ENCODE measurements around the gene CNPY4. TPM values are rescaled to one million over a fixed set of nuclear protein-coding genes. Genes with fewer than 3 reads are reported as not detected.

The CNPY4 gene
- total RNA-seq, 1 experiment from 2014 or later, result 21.7 TPM

DNA sequence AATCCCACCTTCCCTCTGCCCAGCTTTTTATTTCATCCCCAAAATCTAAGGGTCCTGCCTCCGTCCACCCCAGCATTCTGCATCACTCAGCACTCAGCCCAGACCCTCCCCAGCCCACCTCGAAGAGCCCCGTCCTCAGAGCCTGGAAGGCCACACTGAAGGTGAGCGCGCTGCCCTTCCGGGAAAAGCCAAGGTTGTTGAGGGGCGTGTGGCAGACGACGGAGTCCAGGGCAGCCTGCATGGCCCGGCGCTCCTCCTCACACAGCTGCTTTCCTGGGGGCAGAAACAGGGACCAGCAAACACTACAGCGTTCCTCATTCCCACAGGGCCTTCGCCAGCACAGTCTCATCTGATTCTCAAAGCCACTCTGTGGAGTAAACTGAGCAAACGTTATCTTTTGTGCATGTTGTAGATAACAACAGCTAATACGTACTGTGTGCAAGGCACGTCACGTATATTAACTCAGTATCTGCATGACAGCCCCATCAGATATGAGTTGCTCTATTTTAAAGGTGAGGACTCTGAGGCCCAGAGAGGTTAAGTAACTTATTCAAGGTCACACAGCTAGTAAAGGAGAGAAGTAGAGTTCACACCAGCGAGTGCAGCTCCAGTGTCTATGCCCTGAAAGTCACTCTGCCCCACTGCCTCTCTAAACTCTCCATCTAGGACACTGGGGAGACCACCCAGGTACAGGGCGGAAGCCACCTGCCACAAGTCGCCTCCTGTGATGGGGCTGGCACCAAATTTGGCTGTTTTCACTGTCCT lies 36.3 kb downstream of the CNPY4 start:
- in situ Hi-C loops (cut with HindIII; ENCODE audit: low pct_unique_long_range_greater_than_20kb, low sequenced_read_pairs), result no loop called here
- DNase-seq (ENCODE audit: low read depth, low spot score), result no peak

DNA sequence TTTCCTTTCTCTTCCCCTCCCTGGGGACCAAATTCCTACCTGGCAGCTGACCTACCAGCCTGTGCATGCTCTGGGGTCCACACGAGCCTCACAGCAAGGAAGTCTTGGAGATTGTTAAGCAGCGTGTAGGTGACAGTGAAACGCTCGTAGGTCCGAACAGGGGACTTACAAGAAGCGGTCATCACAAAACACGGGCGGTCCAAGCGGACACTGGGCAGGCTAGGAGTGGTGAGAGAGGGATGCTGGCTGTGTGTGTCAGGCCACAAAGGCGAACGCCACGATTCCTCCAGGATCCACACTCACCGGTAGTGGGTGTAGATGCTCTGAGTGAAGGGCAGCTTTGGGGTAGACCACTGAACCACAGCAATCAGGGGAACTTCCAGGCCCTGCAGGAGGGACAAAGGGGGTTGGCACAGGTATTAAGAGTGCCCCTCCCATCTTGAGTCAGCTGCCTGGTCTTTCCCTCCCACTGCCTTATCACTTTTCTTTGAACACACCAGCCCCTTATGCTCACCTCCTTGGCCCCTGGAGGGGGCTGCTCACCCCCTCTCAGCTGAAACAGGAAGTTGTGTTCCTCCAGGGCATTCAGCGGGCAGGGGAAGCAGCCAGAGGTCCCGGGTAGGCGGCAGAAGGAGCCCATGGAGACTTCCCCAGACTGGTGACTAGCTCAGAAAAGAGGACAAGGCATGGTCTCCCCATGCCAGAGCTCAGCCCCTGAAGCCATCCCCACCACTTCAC lies 37.1 kb downstream of the CNPY4 start:
- in situ Hi-C loops (cut with HindIII; ENCODE audit: low pct_unique_long_range_greater_than_20kb, low sequenced_read_pairs), result no loop called here
- no peak for DNase-seq (ENCODE audit: low read depth, low spot score)

DNA sequence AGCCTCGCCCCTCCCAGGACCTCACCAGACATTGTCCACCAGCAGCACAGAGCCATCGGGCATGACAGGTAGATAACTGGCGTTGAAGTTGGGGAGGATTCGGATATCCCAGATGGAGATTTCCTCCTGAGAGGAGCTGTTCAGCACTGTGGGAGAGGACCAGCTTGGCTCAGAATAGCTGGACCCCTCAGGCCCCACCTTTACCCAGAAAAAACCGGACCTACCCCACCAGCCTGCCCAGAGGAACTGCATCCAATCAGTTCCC lies 37.6 kb downstream of the CNPY4 start:
- in situ Hi-C loops (cut with HindIII; ENCODE audit: low pct_unique_long_range_greater_than_20kb, low sequenced_read_pairs), result no loop called here
- DNase-seq (ENCODE audit: low read depth, low spot score), result no peak

DNA sequence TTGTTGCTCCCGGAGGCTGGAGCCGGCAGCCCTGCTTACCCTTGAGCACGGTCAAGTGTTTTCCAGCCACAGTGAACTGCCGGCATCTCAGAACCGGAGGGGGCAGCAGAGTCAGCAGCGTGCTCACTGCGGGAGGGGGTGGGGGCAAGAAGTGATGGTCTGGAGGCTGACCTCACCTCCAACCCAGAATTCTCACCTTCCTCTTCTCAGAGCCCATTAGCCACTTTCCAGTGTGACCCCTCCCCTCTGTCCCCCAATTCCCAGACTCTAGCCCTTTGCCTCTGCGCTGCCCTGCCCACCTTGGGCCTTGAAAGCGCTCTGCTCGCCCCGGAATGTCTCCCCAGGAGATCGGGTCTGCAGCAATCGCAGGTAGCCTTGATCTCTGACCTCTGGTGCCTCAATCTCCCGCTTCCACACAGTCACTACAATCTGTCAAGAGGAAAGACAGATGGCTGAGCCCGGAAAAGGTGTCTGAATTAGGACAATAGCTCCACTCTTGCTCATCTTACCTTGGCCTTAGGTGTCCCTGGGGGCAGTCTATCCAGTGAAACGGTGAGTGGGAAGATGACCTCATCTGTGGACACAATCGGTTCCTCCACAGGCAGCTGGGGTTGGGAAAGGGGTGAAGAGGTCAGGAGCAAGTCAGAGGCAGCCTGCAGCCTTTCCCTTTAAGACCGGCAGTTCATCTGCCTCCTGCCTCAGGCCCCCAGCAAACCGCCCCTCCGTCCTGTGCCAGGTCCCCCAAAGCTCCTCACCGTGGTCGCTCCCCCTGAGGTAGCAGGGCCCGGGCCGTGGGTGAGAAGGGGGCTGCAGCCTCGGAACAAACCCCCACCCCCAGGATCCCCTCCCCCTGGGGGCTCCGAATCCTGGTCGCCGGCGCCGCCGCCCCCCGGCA lies 38.1 kb downstream of the CNPY4 start:
- in situ Hi-C loops (cut with HindIII; ENCODE audit: low pct_unique_long_range_greater_than_20kb, low sequenced_read_pairs), result no loop called here
- peak; percentile 74 for DNase-seq (ENCODE audit: low read depth, low spot score)

DNA sequence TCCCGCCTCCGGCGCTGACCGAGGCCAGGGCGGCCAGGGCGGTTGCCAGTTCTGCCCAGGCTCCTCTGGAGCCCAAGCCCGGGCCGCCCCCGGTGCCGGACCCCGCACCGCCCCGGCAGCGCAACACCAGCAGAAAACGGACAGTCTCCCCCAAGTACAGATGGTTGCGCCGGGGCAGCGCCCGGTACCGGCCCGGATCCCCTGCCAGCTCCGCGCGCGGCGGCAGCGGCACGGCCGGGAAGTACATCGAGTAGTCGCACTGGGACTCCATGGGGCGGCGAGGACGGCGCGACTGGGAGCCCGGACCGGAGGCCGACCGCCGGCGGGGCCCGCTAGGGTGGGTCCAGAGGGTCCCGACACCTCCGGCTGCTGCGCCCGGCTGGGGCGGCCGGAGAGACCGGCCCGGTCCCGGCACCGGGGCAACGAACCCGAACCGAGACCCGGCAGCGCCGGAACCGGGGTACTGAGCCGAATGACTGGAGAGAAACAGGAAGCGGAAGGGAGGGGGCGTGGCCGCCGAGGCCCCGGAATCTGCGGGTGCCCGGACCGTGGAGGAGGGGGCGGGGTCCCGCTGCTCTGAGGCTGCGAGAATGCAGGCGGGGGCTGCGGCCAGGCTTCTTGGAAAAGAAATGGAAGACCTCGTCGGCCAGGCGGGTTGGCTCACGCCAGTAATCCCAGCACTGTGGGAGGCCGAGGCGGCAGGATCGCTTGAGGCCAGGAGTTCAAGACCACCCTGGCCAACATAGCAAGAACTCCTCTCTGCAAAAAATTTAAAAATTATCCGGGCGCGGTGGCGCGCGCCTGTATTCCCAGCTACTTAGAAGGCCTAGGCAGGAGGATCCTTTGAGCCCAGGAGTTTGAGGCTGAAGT lies 39.0 kb downstream of the CNPY4 start, which contains the start of gene TRAPPC14:
TRAPPC14 (minus strand) TSS at position 495 of the 870 bp plus-strand sequence; CDS start at position 271, 224 bp downstream.
- DNase-seq (ENCODE audit: low read depth, low spot score), result peak; percentile 85
- in situ Hi-C loops (cut with HindIII; ENCODE audit: low pct_unique_long_range_greater_than_20kb, low sequenced_read_pairs), result no loop called here

DNA sequence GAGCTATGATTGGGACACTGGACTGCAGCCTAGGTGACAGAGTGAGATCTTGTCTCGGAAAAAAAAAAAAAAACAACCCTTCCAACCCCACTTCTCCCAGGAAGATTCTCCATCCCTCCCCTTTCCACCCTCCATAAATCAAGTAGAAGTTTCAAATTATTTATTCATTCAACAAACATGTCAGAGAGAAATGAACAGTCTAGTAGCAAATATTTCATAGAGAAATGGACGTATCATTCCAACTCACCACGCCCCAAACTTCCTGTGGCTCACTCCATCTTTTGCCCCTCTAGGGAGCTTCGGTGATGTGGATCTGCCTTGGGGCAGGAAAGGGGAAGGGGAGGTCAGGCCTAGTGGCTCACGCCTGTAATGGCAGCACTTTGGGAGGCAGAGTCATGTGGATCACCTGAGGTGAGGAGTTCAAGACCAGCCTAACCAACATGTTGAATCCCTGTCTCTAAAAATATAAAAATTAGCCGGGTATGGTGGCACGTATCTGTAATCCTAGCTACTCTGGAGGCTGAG lies 39.7 kb downstream of the CNPY4 start:
- in situ Hi-C loops (cut with HindIII; ENCODE audit: low pct_unique_long_range_greater_than_20kb, low sequenced_read_pairs), result no loop called here
- DNase-seq (ENCODE audit: low read depth, low spot score), result peak; percentile 56

DNA sequence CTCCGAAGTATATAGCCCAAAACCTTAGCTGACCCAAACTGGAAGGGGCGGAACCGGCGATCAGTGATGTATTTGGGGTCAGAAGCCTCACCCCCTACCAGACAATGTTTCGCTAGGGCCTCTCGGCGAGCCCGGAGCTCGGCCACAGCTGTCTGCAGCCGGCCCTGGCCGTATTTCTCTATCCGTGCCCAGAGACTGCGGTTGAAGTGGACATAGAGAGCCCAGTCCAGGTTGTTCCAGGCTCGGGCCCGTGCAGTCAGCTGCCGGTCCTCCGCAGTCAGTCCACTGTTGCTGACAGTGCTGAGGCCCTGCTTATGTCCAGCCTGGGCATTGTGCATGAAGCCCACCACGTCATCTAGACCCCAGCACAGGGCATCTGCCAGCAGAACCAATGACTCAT lies 40.6 kb downstream of the CNPY4 start:
- in situ Hi-C loops (cut with HindIII; ENCODE audit: low pct_unique_long_range_greater_than_20kb, low sequenced_read_pairs), result no loop called here
- no peak for DNase-seq (ENCODE audit: low read depth, low spot score)

DNA sequence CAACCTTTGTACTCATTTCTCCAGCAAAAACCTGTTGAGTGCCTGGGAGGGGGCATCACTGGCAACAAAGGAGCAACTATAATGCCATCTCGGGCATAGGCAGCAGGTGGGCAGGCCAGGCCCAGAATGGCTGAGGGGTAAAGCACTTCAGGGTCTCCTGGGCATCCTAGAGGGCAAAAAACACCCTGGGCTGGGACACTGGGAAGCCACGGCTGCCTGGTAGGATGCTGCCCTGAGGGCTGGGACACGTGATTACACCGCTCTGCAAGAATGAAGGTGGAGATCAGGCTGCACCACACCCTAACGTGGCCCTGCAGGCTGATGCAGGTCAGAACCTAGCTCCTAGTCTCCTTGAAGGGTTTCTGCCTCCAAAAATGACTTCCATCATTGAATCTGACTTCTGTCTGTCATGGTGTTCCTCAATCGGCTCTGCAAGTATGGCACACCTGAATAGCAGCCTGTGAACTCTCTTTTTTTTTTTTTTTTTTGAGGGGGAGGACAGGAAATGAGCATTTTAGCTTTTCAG lies 43.6 kb downstream of the CNPY4 start:
- in situ Hi-C loops (cut with HindIII; ENCODE audit: low pct_unique_long_range_greater_than_20kb, low sequenced_read_pairs), result no loop called here
- DNase-seq (ENCODE audit: low read depth, low spot score), result no peak

DNA sequence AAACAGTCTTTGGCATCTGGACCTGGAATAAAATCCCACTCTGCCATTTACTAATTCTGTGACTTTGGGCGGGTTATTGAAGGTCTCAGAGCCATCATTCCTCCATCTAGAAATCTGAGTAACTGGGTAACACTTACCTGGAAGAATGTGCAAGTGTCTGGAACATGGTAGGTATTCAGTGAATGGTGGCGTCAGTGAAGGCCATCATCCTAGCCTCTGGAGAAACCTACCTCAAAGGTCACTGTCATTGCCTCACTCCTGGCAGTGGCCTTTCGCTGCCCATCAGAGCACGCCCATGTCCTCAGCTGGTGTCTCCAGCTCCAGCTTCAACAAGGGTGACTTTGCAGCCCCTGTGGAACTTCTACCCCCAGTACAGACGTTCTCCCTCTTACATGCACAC lies 44.4 kb downstream of the CNPY4 start:
- in situ Hi-C loops (cut with HindIII; ENCODE audit: low pct_unique_long_range_greater_than_20kb, low sequenced_read_pairs), result no loop called here
- DNase-seq (ENCODE audit: low read depth, low spot score), result no peak

DNA sequence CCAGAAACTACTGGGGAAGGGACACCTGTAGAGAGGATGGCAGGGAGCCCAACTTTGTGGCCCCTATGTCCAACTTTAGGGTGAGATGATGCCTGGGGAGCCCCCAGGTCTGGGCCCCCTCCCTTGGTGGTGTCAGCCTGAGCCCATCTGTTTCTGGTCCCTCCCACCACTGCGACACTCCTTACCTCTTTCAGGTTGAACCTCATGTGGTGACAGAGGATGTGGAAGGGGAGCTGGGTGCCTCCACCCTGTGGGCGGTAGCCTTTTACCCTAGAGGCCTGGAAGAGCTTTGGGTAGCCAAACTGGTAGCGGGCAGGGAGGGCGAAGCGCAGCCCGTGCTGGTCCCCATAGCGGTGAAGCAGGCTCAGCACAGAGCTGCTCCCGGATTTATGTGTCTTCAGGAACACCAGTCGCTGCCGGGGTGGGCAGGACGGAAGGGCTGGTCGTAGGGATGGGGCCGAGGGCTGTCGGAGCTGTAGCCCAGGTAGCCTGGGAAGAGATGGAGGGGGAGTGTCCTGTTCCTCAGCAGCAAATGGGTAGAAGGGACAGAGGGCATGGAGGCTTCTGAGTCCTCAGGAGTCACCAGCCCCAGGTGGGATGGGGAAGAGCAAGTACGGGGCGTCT lies 47.0 kb downstream of the CNPY4 start:
- in situ Hi-C loops (cut with HindIII; ENCODE audit: low pct_unique_long_range_greater_than_20kb, low sequenced_read_pairs), result no loop called here
- DNase-seq (ENCODE audit: low read depth, low spot score), result no peak

DNA sequence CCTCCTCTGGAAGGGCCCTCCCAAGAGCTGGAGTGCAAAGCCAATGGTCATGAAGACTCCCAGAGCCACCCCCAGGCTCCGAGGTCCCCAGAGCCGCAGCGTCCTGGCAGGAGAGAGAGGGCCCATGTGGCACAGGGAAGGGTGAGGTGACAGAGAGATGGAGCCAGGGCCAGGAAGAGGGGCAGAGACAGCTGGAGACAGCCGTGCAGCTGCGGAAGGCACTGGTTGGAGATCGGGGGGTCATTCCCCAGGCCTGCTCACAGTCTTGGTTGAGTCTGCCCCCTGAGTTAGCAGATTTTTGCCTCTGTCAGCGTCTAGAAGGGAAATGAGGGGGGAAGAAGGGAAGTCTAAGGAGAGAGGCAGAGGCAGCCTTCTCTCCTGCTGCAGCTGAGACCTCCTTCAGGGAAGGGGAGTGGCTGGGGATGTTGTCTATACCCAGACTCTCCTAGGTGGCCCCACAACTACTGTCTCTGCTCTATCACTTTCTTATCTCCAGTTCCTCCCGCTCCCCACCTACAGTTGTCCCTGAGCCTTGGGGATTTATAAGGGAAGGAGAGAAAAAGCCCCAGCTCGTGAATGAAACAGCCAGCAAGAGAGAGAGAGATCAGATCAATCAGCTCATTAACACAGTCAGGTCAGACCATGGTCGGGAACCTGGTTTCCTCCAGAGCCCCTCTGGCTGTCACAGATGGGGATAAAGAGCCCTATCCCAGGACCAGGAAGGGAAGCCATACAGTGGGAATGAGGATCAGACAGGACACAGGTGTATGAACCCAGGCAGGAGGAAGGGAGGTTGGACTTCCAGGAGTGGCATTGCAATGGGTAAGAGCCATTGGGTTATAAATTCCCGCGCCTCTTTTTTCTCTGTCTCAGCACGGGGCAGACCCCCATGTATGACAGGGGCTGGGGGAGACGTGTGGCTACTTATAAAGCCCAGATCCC lies 47.8 kb downstream of the CNPY4 start:
- in situ Hi-C loops (cut with HindIII; ENCODE audit: low pct_unique_long_range_greater_than_20kb, low sequenced_read_pairs), result no loop called here
- no peak for DNase-seq (ENCODE audit: low read depth, low spot score)

DNA sequence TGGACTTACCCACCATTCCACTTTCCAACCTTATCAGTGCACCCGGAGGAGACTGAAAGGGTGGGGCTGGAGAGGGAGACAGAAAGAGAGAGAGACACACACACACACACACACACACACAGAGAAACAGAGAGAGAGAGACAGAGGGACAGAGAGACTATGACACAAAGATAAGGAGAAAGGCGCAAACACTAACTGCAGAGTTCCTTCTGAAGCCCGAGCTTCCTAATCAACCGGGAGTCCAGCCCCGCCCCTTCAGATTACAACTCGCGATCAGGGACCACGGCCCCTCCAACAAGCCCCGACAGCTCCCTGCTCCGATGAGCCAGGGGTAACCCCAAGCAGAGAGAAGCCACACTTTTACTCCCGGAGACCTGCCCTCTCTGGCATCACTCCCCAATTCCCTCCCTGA lies 48.5 kb downstream of the CNPY4 start:
- in situ Hi-C loops (cut with HindIII; ENCODE audit: low pct_unique_long_range_greater_than_20kb, low sequenced_read_pairs), result no loop called here
- no peak for DNase-seq (ENCODE audit: low read depth, low spot score)

DNA sequence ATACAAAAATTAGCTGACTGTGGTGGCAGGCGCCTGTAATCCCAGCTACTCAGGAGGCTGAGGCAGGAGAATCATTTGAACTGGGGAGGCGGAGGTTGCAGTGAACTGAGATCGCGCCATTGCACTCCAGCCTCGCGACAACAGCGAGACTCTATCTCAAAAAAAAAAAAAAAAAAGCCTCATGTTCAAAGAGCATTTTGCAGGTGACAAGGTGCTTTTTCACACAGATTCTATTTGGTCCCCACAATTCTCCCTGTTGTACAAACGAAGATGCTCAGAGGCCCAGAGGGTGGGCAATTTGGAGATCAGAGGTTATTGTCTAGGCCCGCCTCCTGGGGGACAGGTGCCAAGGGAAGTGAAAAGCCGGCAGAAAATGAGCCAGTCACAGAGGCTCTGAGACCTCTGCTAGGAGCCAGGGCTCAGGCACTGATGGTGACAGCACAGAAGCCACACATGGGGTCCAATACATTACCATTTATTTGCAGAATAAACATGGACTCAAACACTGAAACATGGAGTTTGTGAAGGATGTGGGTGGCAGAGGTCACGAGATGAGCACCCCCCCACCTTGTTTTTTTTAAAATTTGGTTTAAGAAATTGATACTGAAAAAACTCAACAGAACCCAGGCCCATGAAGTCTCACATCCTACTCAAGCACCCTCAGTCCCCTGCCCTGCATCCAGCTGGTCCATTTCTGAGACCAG lies 49.9 kb downstream of the CNPY4 start:
- no peak for DNase-seq (ENCODE audit: low read depth, low spot score)
- in situ Hi-C loops (cut with HindIII; ENCODE audit: low pct_unique_long_range_greater_than_20kb, low sequenced_read_pairs), result no loop called here

DNA sequence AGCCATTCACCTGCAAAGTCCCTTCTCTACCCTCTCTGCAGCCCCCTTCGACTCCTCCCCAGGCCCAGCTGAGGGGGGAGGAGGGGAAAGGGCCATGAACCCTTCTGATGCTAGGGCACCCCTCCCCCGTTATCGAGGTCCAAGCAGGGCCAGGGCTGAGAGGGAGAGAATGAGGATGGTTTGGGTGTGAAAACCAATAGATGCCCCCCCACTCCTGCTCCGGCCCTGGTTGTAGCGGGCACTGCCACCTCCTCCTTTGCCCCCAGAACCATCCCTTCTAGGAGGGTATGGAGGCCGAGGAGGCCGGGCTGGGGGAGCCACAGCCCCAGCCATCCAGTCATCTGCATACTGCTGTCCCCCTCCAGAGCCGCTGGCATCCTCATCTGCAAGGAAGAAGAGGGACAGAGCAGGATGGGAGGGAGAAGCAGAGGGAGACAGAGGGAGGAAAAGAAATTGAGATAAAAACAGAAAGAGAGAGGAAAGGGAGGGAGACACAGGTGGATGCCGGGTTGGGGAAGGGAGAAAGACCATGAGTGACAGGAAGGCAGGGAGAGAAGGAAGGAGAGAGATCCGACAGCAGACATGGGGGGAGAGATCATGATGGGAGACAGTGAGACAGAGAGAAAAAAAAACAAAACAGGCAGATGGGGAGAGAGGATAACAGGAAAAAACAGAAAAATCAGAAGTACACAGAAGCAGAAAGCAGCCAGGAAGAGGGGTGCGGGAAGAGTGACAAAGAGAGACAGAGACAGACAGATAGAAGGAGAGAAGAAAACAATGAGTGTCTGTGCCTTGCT lies 50.9 kb downstream of the CNPY4 start:
- DNase-seq (ENCODE audit: low read depth, low spot score), result no peak
- in situ Hi-C loops (cut with HindIII; ENCODE audit: low pct_unique_long_range_greater_than_20kb, low sequenced_read_pairs), result no loop called here

Data from SK-MEL-5 (cell line).